HG03064 (cell line): ENCODE results near the gene PSTPIP1.

Experiments used
- ATAC-seq: cut with Tn5 transposase; IDR thresholded peaks from one replicate; pipeline ENCODE4 v1.9.1; 2021; ENCODE audit warnings: low read depth; ENCODE audit not compliant: unreplicated experiment

Gene PSTPIP1

DNA sequence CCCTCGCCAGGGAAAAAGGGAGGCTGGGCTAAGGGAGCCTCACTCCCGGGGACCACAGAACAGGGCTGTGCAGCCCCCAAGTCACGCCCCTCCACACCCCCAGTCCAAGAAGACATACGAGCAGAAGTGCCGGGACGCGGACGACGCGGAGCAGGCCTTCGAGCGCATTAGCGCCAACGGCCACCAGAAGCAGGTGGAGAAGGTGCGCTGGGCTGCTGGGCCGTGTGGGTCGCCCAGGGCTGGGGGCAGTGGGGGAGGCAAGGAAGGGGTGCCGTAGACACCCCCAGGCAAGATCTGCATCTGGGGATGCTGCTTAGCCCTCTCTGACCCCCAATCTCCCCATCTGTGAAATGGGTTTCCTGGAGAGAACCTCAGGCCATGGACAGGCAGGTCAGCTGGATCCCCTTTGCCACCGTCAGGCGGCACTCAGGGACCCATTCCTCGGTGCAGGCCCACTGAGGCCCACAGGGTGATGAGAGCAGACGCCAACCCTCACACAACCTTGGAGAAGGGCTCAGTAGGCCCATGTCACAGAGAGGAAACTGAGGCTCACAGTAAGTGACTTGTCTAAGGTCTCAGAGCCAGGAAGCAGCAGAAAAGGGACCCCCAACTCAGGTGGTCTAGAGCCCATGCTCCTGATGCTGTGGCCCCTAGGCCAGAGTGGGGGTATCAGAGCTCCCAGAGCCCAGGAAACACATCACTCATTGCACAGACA, 33.7 kb downstream of the PSTPIP1 start:
- no peak for ATAC-seq

DNA sequence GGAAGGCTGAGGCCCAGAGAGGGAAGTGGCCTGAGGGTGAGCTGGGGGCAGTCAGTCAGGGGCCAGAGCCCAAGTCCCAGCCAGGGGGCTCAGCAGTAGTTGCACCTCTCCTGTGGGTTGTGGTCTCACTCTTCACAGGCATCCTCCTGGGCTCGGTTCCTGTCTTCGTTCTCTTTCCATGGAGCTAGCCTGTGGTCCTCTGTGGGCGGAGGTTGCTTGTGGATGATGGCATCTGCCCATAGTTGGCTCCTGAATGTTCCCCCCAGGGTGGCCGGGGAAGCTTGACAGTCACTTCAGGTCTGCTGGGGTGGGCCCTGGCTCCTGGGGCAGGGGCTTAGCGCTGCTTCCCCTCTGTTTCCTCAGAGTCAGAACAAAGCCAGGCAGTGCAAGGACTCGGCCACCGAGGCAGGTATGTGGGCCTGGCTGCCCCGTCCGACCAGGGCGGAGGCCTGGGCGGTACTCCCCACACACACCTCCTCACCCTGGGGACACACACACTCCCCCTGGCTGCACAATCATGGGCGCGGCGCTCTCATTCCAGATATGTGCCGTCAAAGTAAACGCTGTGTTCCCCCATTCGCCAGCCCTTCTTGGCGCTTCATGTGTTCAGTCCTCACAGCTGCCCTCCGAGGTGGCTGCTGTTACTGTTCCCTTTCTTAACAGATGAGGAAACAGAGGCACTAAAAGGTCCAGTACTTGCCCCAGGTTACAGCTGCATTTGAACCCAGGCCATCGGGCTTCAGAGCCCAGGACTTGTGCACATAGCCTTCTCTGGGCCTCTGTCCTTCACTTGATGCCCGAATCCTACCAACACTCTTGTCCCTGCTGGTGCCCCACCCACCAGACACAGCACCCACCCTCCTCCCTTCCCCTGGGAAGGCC, 34.5 kb downstream of the PSTPIP1 start:
- no peak for ATAC-seq

DNA sequence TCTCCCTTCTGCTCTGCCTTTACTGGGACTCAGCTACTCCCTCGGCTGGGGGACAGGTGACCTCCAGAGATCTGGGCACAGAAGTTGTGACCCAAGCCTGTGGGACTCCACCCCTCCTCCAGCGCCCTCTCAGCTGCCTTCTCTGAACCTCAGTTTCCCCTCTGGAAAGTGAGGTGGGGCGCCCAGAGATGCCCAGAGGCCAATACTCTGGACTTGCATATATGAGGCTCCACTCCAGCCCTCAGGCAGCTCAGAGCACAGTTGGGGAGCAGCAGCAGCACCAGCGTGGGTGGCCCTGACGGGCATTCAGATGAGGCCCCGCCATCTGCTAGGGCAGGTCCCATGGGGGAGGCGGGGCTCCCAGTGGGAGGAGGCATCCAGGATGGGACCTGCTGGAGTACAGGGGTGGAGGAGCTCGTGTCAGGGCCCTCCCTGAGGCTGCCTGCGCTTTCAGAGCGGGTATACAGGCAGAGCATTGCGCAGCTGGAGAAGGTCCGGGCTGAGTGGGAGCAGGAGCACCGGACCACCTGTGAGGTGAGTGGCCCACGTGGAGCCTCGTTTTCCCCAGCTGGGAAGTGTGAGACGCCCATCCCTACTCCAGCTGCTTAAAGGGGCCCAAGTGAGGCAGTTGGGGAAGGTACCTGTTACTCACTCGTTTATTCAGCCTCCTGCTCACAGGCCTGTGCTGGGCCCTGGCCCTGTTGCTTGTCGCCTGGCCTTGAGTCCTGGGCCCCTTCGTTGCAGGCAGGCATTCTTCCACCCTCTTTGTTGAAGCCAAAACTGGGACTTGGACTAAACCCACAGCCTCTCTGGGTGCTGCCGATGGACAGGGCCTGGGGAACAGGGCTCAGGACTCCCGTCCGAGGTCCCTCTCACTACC, 35.4 kb downstream of the PSTPIP1 start:
- ATAC-seq: no peak

DNA sequence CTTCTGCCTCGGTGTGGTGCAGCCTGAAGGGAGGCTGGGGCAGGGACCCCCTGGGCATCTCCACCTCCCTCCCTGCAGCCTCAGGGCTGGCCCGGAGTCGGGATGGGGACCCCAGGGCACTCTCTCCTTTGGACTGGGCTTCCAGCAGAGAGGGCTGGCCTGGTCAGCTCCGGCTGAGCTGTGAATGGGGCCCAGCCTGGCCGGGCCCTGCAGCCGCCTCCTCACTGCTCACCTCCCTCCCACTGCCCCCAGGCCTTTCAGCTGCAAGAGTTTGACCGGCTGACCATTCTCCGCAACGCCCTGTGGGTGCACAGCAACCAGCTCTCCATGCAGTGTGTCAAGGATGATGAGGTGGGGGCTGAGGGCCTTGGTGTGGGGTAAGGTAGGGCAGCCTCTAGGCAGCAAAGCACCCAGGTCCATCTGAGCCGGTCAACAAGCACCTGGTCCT, 36.0 kb downstream of the PSTPIP1 start:
- ATAC-seq: no peak

DNA sequence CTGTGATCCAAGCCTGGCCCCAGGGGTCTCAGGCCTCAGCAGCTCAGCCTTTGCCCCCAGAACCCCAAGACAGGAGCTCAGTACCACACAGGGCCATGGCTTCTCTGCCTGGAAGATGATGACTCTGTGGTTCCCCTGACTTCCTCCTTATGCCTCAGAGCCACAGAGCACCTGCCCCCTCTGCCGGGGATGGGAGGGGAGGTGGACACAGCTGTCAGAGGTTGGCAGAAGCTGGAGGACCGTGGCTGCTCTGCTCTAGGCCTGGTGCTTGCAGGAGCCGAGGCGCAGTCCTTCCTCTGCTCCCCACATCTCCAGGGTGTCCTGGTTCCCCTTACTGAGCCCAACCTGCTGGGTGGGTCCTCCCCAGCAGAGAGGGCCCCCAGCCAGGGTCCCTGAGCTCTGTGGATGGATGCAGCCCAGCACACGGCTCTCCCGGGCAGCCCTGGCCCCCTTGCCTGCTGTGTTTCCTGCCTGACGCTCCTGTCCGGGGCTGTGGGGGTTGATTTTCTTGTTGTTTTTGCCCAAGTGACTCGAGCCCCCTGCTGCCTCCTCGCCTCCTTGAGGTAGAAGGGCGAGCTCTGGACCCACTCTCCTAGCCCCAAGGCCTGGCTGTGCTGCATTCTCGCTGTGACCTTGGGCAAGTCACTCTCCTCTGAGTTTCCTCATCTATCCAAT, 36.6 kb downstream of the PSTPIP1 start:
- ATAC-seq: no peak

DNA sequence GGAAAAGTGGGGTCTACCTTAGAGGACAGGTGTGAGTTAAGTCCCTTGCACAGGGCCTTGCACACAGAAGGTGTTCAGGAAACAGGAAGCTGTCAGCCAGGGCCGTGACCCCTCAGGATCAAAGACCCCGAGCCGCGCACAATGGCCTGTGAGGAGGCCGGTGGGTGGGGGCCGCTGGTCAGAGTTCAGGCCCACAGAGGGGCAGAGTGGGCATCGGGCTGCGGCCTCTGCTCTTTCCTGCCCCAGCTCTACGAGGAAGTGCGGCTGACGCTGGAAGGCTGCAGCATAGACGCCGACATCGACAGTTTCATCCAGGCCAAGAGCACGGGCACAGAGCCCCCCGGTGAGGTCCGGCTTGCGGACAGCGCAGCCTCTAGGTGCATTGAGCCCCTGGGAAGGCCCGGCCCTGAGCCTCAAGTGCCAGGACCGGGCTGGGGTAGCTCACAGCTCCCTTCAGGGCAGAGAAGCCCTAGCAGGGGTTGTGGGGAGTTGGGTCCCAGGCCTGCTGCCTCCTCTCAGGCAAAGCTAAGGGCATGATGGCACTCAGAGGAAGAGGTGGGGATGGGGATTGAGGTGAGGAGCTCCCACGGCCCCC, 37.2 kb downstream of the PSTPIP1 start:
- ATAC-seq: no peak

DNA sequence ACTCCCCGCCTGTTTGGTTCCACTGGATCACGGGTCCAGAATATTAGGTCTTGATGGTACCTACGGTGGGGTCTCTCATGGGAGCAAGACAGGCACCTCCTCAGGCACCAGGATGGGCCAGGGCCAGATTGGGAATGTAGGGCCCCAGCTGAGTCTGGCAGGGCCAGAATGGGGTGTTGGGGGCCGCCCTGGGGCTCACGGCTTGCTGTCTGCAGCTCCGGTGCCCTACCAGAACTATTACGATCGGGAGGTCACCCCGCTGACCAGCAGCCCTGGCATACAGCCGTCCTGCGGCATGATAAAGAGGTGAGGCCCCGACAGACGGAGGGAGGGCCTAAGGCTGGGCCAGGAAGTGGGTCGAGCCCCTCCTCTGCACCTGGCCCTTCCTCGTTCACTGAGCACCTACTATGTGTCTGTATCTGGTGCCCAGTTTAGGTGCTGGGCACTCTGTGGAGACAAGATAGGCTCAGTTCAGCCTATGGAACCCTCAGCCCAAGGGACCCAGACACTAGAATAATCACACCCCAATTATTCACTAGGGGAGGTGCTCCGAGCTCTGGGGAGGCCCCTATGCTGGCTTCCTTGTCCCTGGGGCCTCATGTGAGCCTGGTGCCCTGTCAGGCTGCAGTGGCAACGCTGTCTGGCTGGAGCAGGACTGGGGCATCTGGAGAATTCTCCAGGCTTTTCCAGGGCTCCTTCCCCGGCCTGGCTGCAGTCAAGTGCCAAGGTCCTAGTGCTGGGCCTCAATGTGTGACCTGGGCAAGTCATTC, 37.9 kb downstream of the PSTPIP1 start:
- no peak for ATAC-seq

DNA sequence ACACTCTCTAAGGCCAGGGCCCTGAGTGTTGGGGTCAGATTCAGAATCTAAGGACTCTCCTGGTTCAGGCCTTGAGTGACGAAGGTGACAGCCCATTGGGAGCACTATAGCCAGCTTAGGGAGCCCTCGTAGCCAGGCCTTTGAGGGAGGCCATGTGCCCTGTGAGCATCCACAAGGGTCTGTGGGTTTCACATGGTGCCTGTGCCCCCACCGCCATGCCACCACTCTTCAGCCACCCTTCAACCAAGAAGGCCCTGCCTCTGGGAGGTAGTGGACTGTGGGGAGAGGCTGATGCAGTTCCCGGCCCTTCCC, 38.4 kb downstream of the PSTPIP1 start:
- no peak for ATAC-seq

DNA sequence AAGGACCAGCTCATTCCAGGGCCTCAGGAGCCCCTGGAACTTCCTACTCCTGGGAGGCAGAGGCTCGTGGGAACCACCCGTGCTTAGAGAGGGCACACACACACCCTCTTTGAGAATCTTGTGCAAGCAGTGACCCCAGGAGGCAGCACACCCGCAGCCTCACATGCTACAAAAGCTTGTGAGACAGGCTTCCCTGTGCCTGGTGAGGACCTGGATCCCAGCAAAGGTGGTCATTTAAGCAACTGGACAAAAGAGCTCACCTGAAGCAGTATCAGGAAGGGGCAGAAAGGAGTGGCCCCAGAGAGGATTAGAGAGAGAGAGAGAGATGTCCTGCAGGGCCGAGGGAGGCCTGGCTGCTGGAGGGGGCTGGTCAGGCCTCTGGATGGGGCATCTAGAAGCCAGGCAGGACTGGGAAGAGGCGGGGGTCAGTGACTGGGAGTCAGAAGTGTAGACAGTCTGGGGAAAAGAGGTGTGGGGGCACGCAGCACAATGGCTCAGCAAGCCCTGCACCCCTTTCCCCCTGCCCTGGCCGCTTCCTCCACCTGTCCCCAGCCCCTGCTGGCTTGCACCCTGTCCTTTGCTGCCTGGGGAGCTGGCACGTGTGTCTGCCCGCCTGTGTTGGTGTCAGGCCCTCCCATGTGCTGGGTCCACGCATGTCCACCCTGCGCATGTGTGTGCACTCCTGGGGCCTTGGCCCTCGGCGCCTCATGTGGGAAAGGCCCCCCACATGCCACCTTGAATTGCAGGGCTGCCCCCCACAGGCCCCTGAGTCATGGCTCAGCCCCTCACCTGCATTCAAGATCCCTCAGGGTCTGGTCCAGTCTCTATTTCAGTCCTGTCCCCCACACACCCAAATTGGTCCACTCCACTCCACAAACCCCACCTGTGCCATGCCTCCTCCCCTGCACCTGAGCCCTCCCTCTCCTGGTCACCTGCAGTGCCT, 39.1 kb downstream of the PSTPIP1 start:
- ATAC-seq: no peak

DNA sequence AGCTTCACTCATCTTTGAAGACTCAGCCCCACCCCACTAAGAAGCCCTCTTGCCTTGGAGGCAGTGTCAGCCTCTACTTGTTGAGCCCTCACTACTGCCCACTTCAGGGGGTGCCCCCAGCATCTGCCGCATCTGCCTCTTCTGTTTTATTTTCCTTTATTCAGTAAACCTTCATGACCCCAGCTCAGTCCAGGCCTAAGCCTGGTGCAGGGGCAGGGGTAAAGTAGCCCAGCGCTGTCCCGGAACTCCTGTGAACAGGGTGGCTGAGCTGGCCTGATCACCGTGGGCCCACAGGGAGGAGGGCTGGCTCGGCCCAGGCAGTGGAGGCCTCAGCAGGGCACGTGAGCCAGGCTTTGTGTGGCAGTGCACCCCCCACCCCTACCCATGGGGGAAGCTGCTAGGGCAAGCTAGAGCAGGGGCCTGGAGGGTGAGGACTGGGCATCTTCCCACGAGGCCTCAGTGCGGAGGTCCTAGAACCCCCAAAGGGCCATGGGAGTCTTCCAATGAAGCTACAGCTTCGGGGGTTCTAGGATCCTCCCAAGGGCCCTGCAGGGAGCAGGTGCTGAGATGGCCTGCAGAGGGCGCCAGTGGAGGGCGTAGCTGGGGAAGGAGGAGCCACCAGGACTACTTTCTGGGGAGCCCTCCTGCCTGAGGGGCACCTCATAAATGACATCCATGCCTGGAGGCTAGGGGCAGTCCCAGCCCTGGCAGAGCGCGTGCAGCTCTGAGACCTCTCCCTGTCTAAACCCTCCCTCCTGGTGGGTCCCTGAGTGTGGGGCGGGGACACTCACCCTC, 40.0 kb downstream of the PSTPIP1 start:
- no peak for ATAC-seq

DNA sequence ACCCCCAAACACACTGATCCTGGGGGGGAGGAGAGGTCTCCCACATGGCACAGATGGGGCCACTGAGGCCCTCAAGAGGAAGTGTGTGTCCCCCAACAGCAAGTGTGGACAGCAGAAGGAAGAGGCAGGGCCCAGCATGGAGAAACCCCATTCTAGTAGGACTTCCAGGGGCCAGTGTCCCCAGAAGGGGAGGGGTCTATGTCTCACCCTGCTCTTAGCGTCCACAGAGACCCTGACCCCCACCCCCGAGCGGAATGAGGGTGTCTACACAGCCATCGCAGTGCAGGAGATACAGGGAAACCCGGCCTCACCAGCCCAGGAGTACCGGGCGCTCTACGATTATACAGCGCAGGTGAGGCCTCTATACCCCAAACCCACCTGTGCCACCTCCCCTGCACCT, 40.7 kb downstream of the PSTPIP1 start:
- no peak for ATAC-seq

DNA sequence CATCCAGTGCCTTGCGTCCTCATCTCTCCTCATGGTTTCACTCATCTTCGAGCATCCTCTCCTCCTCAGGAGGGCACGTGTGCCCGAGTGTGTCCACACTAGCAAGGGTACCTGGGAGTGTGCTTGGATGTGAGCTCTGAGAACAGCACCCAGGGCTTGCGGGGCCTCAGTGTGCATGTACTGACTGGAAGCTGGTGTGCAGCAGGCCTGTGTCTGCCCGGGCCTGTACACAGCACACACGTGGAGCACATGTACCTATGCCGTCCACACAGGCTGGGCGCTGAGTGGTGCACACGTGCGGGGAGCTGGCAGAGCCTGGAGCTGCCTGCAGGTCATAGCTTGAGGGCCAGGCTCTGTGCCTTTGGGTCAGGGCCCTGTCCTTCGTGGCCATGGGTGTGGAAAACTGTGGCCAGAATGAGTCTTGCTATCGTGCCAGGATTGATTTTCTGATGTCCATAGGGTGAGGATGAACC, 41.1 kb downstream of the PSTPIP1 start:
- no peak for ATAC-seq

DNA sequence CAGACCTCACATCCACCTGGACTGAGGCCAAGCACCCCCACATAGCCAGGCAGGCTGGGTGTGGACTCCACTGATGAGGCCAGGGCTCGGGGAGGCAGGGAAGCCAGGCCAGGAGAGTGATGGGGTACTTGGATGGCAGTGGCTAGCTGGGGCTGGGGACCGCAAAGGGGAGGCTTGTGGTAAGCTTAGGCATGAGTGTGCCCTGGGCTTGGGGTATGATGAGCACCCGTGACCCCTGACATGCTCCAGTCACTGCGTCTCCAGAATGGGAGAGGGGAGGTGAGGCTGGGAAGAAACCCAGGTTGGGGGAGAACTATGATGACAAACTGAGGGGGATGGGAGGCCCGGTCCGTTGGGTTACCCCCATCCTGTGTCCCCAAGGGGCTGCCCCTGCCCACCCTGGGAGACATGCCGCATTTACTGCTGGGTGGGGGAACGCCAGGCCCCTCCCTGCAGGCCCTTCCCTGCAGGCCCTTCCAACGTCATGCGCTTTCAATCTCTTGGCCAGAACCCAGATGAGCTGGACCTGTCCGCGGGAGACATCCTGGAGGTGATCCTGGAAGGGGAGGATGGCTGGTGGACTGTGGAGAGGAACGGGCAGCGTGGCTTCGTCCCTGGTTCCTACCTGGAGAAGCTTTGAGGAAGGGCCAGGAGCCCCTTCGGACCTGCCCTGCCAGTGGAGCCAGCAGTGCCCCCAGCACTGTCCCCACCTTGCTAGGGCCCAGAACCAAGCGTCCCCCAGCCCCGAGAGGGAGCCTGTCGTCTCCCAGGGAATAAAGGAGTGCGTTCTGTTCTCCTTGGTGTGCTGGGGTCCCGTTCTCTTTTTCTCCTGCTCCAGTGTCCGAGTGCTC, 41.8 kb downstream of the PSTPIP1 start:
- no peak for ATAC-seq

DNA sequence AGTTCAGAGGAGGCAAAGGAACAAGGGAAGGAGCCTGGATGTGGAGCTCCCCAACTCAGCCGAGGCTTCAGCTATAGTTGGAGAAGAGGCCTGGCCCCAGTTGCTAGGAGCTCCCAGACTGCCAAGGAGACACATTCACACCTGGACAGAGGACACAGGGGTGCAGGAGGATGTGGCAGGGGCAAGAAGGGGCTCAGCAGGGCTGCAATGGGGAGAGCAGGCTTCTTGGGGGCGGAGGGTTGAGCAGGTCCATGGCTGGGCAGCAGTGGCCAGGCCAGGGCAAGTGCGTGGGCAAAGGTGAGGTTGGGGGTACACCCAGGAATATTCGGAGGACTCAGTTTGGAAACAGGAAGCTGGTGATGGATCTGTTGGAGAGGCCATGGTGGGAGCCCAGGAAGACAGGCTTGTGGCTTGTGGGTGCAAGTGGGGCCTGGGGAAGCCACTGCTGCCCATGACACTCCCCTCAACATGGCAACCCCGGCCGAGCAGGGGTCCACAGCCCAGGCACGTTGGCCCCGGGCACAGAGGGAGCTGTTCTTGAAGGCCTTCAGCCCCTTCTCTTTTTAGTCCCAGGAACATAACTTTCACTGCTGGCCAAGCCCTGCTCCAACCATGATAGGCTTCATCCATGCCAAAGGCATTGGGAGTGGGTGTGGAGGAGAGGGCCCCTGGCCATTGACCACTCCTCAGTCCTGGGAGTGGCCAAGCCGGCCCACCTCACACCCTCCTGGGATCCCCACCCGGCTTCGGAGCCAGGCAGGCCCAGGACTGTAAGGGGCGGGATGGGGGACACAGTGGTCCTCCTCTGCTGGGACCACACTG, 42.7 kb downstream of the PSTPIP1 start:
- no peak for ATAC-seq

DNA sequence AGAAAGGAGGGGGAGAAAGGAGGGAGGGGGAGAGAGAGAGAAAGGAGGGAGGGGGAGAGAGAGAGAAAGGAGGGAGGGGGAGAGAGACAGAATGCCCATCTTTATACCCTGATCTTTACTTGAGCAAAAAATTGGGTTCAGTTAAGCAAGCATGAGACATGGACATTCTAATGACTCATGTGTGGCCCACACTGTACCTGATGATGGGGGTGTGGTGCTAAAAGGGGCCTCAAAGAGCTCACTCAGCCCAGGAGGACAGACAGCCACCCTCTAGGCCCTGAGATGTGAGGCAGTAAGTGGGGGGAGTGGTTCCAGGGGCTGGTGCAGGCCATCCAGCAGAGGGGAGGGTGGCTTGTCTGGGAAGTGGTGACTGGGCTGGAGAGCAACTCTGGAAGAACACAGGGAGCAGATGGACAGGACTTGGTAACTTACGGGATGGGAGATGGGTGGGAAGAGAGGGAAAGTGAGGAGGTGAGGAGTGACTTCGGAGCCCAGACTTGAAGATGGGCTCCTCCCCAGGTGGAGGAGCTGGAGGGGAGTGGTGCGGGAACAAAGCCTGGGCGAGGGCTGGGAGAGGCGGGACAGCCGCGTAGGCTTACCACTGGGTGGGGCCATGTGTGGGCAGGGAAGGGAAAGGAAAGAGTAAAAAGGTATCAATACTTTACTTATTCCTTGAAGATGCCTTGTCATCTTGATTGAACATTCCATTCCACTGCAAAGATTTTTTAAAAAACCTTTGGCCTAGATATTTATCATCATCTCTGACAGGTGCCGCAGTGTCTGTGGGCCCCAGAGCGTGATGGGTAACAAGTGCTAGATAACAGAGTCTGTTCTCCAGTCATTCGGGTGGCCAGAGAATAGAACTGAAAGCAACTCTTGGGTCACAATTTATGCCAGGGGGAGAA, 43.6 kb downstream of the PSTPIP1 start:
- ATAC-seq: no peak
